Ovary (tissue), 3 donors: ENCODE data around the gene KCNIP3.
A peak's percentile ranks its signal among the peaks of the same experiment; 100 is the strongest.

Experiments
- CTCF ChIP-seq, 3 donors: fragments of 450-650 bp in 2 of 3; fragments of 200-600 bp in 1 of 3; IDR thresholded peaks; one replicate each; pipeline versions ENCODE4 v1.5.1 to v1.8.0; 2016 to 2022; ENCODE audit warnings: antibody characterized with exemption in 3 of 3, mild to moderate bottlenecking in 1 of 3
- EP300 ChIP-seq: sonication (generic); formaldehyde crosslinking; IDR thresholded peaks from one replicate; pipeline ENCODE4 v1.6.1; 2017; ENCODE audit warnings: antibody characterized with exemption
- POLR2A ChIP-seq: fragments of 450-650 bp; IDR thresholded peaks from one replicate; pipeline ENCODE4 v1.6.1; 2017; ENCODE audit warnings: antibody characterized with exemption, mild to moderate bottlenecking, moderate library complexity
- donor health status: DM: no; HTN: no; CAD: no.

DNA sequence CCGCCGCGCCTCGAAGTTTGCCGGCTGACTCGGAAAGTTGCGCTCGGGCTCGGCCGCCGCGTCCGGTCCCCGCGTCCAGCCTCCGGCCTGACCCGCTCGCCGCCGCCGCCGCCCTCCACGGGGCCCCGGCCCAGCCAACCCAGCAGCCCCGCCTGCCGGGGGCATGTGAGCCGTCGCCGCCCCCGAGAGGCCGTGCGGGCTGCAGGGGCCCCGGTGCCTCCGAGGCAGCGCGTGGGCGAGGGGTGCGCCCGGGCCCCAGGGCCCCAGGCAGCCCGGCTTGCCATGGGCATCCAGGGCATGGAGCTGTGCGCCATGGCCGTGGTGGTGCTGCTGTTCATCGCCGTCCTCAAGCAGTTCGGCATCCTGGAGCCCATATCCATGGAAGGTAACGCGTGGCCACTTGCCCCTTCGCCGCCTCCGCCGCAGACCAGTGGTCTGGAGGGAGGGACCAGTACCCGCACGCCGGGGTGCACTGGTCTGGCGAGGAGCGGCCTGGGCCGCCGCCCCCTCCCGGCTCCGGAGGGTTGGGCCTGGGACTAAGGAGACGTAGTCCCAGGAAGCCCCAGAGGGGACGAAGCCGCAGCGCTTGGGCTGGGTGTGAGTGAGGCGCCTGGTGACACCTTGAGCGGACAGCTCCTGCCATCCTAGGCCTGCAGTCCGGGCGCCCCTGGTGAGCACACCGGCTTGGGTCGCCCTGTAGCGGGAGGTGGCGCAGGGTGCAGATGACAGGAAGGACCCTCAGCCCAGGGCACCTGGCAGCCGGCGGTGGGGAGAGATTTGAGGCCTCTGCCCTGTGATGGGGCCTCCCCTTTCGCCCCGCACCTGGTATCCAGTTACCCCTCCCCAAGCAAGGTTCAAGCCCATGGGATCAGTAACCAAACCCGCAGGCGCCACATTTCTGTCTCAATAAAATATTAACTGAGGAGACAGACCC lies 49.9 kb downstream of the KCNIP3 start:
- no peak for TF ChIP-seq EP300
- peak in 1 of 3 donors; percentile 15 for TF ChIP-seq CTCF (IDR thresholded peaks at IDR 0.05)
- no peak for TF ChIP-seq POLR2A
